ENCODE data around the gene RNF167.
A peak's percentile ranks its signal among the peaks of the same experiment; 100 is the strongest.

RNF167 gene

DNA sequence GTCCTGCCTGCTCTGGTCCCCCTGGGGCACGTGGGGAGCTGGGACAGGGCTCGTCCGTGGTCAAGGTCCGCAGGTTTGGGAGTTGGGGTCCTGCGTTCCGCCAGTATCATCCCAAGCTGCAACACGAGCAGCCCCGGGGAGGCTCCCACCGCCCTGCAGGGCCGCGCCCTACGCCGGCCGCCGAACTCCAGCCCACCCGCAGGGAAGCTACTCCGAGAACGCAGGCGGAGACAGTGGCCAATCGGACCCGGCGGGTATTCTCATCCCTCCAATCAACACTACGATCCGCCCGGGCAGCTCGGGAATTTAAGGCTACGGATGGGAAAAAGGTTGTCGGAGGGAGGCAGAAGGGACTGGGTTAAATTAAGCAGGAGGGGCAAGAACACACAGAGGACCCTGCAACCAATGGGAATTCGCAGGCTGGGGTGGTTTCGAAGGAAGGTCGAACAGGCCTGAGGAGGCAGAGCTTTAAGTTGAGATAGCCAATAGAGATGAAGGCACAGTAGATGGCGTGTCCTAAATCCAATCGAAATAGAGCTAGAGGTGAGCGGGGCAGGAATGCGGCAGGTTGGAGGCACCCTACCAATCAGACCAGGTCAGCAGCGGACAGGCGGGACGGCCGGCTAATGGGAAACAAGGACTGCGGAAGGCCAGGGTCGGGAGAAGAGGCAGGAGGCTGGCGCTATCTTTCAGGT, 26.9 kb downstream of the RNF167 start:
- Histone ChIP-seq H3K4me1 (ENCODE audit: control insufficient read depth, low read depth, low read length) (peaks cover 13% of the 10 kb centered on the region), H3K27me3 (ENCODE audit: control insufficient read depth, insufficient read depth, low read length) (peaks cover 4% of the 10 kb centered on the region), H3K36me3 (ENCODE audit: control insufficient read depth, low read depth, low read length) (peaks cover 4% of the 10 kb centered on the region), H3K27ac (ENCODE audit: low read length) (peak overlapping the region; percentile 89), H3K4me3 (ENCODE audit: low read length) (peak overlapping the region; percentile 92), H3K9ac (ENCODE audit: low read length) (peak overlapping the region; percentile 91), H3K9me3 (ENCODE audit: control insufficient read depth, low read depth, low read length) (no peaks in the 10 kb centered on the region)

DNA sequence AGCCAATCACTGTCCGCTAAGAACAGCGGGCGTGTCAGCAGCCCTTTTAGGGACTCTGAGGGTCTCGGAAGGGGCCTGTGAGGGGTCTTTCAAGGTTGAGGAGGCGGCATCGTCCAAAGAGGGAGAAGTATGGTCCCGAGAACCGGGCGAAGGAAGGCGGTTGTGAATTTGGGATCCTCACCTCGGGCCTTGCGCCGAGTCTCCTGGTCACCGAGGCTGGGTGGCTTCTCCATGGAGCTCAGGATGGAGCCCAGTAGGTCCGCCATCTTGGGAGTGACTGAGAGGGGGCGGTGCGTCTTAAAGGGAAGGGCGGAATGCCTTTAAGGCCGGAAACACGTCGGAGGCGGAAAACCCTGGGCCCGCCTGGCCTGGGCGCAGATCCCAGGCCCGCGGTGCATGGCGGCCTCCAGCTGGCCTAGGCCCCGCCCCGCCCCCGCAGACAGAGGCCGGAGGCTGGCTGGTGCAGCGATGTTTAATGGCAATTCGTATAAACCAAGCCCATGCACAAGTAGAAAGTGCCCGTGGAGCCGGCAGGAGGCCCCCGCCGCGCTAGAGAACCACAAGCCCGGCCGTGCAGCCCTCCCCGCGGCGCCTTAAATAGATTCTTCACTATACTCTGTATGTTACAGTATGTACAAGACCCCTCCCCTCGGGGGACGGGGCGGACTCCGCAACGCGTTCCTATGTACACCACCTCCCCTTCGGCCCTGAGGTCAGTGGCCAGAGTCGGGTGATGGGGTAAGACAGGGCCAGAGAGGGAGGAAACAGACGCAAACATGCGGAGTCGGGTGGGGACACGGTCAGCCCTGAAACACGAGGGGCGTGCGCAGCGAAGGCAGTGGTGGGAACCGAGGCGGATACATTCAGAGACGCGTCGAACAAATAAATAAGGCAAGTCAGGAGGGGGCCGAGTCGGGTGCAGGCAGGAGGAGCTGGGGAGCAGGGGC, 27.7 kb downstream of the RNF167 start, which contains the start of gene SPAG7:
Gene SPAG7 (minus strand): TSS at position 279 of the 947 bp plus-strand sequence. CDS start 13 bp downstream, at position 266.
- peak within 1 kb of the TSS; percentile 91 for H3K9ac ChIP-seq (ENCODE audit: low read length)
- H3K27me3 ChIP-seq (ENCODE audit: control insufficient read depth, insufficient read depth, low read length): peaks cover 10% of the 10 kb centered on the region
- H3K36me3 ChIP-seq (ENCODE audit: control insufficient read depth, low read depth, low read length): peaks cover 4% of the 10 kb centered on the region
- H3K4me1 ChIP-seq (ENCODE audit: control insufficient read depth, low read depth, low read length): peaks cover 17% of the 10 kb centered on the region
- H3K9me3 ChIP-seq (ENCODE audit: control insufficient read depth, low read depth, low read length): no peaks in the 10 kb centered on the region
- H3K4me3 ChIP-seq (ENCODE audit: low read length): peak within 1 kb of the TSS; percentile 92
- peak within 1 kb of the TSS; percentile 89 for H3K27ac ChIP-seq (ENCODE audit: low read length)

DNA sequence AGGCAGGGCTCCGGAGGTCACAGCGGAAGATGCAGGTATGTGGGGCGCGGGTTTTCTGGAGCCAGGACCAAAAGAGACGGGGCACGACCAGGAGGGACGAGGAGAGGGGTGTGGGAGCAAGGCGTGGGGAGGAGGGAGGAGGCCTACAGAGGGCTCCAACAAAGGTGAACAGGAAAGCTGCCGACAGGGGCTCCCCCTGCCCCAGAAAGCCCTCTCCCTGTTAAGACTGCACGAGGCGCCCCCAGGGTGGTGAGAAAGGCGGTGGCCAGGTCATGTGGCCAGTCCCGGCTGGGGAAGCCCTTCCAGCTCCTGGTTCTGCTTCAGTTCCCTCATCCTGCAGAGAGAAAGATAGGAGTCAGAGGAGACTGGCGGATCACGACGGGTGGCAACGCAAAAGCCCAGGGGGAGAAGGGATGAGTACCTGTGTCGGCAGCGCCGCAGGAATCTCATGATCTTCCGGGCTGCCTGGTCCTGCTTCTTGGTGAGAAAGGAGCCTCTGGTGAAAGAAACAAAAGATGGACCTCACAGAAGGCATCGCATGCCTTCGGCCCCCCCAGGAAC, 28.5 kb downstream of the RNF167 start:
- H3K9ac ChIP-seq (ENCODE audit: low read length): peak overlapping the region; percentile 91
- peak overlapping the region; percentile 81 for H3K27ac ChIP-seq (ENCODE audit: low read length)
- peaks cover 18% of the 10 kb centered on the region for H3K27me3 ChIP-seq (ENCODE audit: control insufficient read depth, insufficient read depth, low read length)
- peaks cover 17% of the 10 kb centered on the region for H3K4me1 ChIP-seq (ENCODE audit: control insufficient read depth, low read depth, low read length)
- no peaks in the 10 kb centered on the region for H3K9me3 ChIP-seq (ENCODE audit: control insufficient read depth, low read depth, low read length)
- H3K36me3 ChIP-seq (ENCODE audit: control insufficient read depth, low read depth, low read length): peaks cover 4% of the 10 kb centered on the region
- peak overlapping the region; percentile 92 for H3K4me3 ChIP-seq (ENCODE audit: low read length)

DNA sequence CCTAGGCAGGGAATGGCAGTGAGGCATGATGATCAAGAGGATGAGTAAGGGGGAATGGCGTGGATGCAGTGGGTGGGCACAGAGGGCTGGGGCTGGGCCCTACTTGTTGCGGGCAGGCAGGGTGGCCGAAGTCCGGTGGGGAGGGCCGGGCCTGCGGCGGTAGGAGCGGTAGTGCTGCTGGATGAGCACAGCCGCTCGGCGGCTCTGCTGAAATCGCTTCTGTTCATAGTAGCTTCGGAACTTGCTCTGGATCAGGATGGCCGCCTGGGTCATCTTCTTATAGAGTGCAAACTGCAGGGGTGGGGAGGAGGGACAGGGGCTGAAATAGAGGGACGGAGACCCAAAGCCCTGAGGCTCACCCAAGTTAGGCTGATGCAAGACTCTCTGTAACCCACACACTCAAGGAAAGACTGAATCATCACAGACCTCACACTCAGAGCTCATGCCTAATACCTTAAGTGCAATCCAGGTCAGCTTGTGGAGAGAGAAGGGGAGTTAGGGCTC, 29.0 kb downstream of the RNF167 start:
- H3K4me1 ChIP-seq (ENCODE audit: control insufficient read depth, low read depth, low read length): peaks cover 17% of the 10 kb centered on the region
- peak overlapping the region; percentile 92 for H3K4me3 ChIP-seq (ENCODE audit: low read length)
- H3K9me3 ChIP-seq (ENCODE audit: control insufficient read depth, low read depth, low read length): no peaks in the 10 kb centered on the region
- peaks cover 4% of the 10 kb centered on the region for H3K36me3 ChIP-seq (ENCODE audit: control insufficient read depth, low read depth, low read length)
- H3K9ac ChIP-seq (ENCODE audit: low read length): peak overlapping the region; percentile 91
- peak overlapping the region; percentile 81 for H3K27ac ChIP-seq (ENCODE audit: low read length)
- peaks cover 23% of the 10 kb centered on the region for H3K27me3 ChIP-seq (ENCODE audit: control insufficient read depth, insufficient read depth, low read length)

DNA sequence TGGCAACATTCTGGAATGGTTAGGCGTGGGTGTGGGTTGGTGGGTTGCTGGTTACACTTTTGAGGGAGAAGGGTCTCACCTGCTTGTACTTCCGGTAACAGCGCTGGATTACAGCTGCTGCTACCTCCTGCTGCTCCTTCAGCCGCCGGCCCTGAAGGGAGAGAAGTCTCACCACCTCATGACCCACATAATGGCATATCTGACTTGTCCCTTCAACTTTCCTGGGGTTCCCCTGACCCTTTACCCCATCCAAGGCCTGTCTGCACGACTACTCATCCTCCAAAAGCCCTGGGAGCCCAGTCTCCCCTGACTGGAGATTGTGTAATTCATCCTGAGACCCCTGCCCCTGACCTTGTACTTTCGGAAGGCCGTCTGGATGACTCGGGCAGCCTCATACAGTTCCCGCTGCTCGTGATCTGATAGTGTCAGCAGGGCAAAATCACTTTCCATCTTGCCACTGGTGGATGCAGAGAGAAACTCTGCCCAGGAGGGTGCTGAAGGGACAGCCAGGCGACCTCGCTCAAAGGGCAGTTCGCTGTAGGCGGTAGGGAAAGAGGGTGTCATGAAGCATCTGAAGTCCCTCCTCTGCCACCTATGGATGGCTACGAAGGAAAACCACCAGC, 29.6 kb downstream of the RNF167 start:
- H3K9ac ChIP-seq (ENCODE audit: low read length): peak overlapping the region; percentile 91
- H3K9me3 ChIP-seq (ENCODE audit: control insufficient read depth, low read depth, low read length): no peaks in the 10 kb centered on the region
- H3K36me3 ChIP-seq (ENCODE audit: control insufficient read depth, low read depth, low read length): peaks cover 4% of the 10 kb centered on the region
- H3K4me3 ChIP-seq (ENCODE audit: low read length): peak overlapping the region; percentile 92
- H3K4me1 ChIP-seq (ENCODE audit: control insufficient read depth, low read depth, low read length): peaks cover 17% of the 10 kb centered on the region
- no peak overlapping the region for H3K27ac ChIP-seq (ENCODE audit: low read length)
- peaks cover 29% of the 10 kb centered on the region for H3K27me3 ChIP-seq (ENCODE audit: control insufficient read depth, insufficient read depth, low read length)

DNA sequence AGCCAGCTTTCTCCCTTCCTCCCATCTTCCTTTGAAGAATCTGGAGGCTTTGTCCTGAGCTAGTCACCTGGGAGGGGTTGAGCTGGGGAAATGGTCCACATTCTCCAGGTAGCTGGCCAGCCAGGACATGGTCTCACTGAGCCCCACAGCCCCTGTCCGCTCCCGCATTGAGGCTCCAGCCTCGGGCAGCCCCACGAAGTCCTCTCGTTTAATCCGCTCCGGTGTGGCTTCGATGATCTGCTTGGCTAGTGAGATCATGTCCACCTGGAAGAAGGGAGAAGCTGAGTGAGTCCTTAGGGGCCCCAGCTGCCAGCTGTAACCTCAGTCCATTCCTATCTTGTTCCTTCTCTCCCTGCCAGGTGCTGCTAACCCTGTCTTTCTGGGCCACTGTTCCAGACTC, 30.2 kb downstream of the RNF167 start:
- Histone ChIP-seq H3K27me3 (ENCODE audit: control insufficient read depth, insufficient read depth, low read length) (peaks cover 35% of the 10 kb centered on the region), H3K4me1 (ENCODE audit: control insufficient read depth, low read depth, low read length) (peaks cover 17% of the 10 kb centered on the region), H3K36me3 (ENCODE audit: control insufficient read depth, low read depth, low read length) (peaks cover 4% of the 10 kb centered on the region), H3K27ac (ENCODE audit: low read length) (no peak overlapping the region), H3K4me3 (ENCODE audit: low read length) (no peak overlapping the region), H3K9me3 (ENCODE audit: control insufficient read depth, low read depth, low read length) (no peaks in the 10 kb centered on the region), H3K9ac (ENCODE audit: low read length) (no peak overlapping the region)

DNA sequence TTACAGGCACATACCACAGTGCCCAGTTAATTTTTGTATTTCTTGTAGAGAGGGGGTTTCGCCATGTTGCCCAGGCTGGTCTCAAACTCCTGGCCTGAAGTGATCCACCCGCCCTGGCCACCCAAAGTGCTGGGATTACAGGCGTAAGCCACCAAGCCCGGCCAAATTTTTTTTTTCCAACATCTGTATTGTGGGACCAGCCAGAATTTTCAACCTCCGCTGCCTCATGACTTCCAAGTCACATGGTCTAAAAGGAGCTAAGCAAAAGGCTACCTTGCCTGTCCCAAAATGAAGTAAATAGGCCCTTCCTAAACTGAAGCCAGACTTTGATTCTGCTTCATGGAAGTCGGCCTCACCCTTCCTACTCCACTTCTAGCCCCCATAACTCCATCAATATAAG, 31.8 kb downstream of the RNF167 start:
- Histone ChIP-seq H3K4me3 (ENCODE audit: low read length) (no peak overlapping the region), H3K9me3 (ENCODE audit: control insufficient read depth, low read depth, low read length) (no peaks in the 10 kb centered on the region), H3K27ac (ENCODE audit: low read length) (no peak overlapping the region), H3K27me3 (ENCODE audit: control insufficient read depth, insufficient read depth, low read length) (peaks cover 49% of the 10 kb centered on the region), H3K9ac (ENCODE audit: low read length) (no peak overlapping the region), H3K36me3 (ENCODE audit: control insufficient read depth, low read depth, low read length) (peaks cover 4% of the 10 kb centered on the region), H3K4me1 (ENCODE audit: control insufficient read depth, low read depth, low read length) (peaks cover 10% of the 10 kb centered on the region)

DNA sequence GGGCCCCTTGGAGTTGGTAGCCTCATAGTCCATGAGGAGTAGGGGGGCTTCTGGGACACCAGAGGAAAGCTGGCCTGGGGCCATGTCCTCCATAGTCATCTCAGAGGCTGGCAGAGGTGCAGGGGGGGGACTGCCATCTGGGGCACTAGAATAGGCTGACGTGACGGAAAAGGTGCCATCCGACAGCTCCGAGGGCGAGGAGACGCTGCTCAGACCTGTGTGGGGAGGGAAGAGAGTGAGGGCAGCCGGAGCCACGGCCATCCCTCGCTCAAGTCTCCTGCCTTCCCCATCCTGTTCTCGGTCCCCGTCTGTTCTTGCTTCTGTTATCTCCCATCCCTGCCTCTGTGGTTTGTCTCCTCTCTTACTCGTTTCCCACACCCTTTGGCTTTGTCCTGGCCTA, 32.3 kb downstream of the RNF167 start:
- H3K36me3 ChIP-seq (ENCODE audit: control insufficient read depth, low read depth, low read length): peaks cover 4% of the 10 kb centered on the region
- no peak overlapping the region for H3K9ac ChIP-seq (ENCODE audit: low read length)
- peaks cover 10% of the 10 kb centered on the region for H3K4me1 ChIP-seq (ENCODE audit: control insufficient read depth, low read depth, low read length)

DNA sequence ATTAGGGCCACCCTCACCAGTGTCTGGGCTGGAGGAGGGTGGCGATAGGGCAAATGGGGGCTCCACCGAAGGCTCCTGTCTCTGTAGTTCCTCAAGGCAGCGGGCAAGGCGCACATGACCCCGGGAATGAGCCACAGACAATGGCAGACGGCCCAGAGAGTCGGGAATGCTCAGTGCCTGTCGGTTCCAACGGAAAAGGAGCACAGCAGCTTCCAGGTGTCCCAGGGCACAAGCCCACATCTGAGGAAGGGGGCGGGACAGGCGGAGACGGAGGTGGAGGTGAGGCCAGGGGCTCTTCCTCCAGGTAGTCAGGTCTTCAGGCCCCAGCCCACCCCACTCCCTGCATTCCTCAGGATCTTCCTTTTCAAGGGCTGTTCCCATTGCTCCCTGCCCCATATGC, 32.7 kb downstream of the RNF167 start:
- no peaks in the 10 kb centered on the region for H3K9me3 ChIP-seq (ENCODE audit: control insufficient read depth, low read depth, low read length)
- H3K27ac ChIP-seq (ENCODE audit: low read length): no peak overlapping the region
- H3K4me1 ChIP-seq (ENCODE audit: control insufficient read depth, low read depth, low read length): peaks cover 10% of the 10 kb centered on the region
- no peak overlapping the region for H3K9ac ChIP-seq (ENCODE audit: low read length)
- no peak overlapping the region for H3K4me3 ChIP-seq (ENCODE audit: low read length)
- H3K36me3 ChIP-seq (ENCODE audit: control insufficient read depth, low read depth, low read length): peaks cover 4% of the 10 kb centered on the region
- peaks cover 59% of the 10 kb centered on the region for H3K27me3 ChIP-seq (ENCODE audit: control insufficient read depth, insufficient read depth, low read length)

More for the DNA sequence above, 32.3 kb downstream of the RNF167 start:
- Histone ChIP-seq H3K27me3 (ENCODE audit: control insufficient read depth, insufficient read depth, low read length) (peaks cover 54% of the 10 kb centered on the region), H3K4me3 (ENCODE audit: low read length) (no peak overlapping the region), H3K27ac (ENCODE audit: low read length) (no peak overlapping the region), H3K9me3 (ENCODE audit: control insufficient read depth, low read depth, low read length) (no peaks in the 10 kb centered on the region)

DNA sequence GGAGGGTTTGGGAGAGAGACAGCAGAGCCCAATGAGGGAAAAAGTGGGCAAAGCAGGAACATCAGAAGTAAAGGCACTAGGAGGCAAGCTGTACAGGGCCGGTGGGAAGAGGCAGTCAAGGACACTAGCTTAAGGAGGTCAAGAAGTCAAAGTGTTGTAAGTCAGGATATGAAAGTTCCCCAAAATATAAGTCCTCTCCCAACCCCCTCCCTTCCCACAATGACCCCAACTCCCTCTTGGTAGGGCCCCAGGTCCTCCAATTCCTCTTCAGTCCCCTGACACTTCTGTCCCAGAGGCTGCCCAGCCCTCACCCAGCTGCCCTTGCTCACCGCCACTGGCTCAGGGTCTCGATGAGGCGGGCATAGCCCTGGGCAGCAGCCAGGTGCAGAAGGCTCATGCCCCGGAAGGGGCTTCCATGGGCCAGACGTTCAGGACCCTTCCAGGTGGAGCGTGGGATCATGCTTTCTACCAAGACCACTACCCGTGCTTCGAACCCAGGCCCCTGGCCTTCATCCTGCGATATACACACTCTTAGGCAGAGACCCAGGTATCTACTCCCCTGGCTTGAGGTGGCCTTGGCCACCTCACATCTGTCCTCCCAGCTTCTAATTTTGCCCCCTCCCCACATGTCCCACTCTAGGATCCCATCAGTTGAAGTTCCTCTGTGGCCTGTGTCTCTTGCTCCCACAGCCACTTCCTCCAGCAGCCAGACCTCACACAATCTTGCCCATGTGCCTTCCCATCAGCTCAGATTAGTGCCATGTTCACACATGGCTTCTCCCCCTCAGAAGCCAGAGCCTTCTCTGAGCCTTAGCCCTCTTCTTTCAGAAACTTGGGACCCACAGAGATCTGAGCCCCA, 33.4 kb downstream of the RNF167 start:
- no peaks in the 10 kb centered on the region for H3K9me3 ChIP-seq (ENCODE audit: control insufficient read depth, low read depth, low read length)
- no peak overlapping the region for H3K9ac ChIP-seq (ENCODE audit: low read length)
- no peak overlapping the region for H3K27ac ChIP-seq (ENCODE audit: low read length)
- peaks cover 66% of the 10 kb centered on the region for H3K27me3 ChIP-seq (ENCODE audit: control insufficient read depth, insufficient read depth, low read length)
- peaks cover 4% of the 10 kb centered on the region for H3K36me3 ChIP-seq (ENCODE audit: control insufficient read depth, low read depth, low read length)
- H3K4me1 ChIP-seq (ENCODE audit: control insufficient read depth, low read depth, low read length): peaks cover 10% of the 10 kb centered on the region
- no peak overlapping the region for H3K4me3 ChIP-seq (ENCODE audit: low read length)

Data from iPS-18a (cell line).